Measurements from ENCODE around the gene IL17RA. TPM values are rescaled to one million over a fixed set of nuclear protein-coding genes. Genes with fewer than 3 reads are reported as not detected.

Gene IL17RA
- polyA plus RNA-seq, 1 donor from 2014 or later: 0.52 TPM

DNA sequence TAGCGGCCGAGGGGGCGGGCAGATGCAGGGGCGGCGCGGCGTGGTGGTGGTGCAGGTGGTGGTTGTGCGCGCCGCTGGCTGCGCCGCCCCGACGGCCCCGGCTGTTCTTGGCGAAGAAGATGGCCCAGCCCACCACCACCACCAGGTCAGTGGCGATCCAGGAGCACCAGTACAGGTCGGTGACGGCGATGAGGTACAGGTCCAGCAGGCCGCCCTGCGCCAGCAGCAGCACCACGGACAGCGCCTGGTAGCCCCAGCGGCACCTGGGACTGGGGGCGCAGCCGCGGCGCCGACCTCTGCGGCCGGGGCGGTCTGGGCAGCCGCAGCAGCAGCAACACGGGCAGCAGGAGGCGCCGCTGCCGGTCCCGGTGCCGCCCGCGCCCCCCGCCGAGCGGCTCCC, 35.5 kb downstream of the IL17RA start:
- no peak overlapping the region for H3K4me2 ChIP-seq (ENCODE audit: low read length)
- H3K36me3 ChIP-seq (ENCODE audit: insufficient read depth, low read length): no peaks in the 10 kb centered on the region
- no peaks in the 10 kb centered on the region for H3K9me2 ChIP-seq (ENCODE audit: insufficient read depth, low read length)
- no peaks in the 10 kb centered on the region for H4K20me1 ChIP-seq (ENCODE audit: insufficient read depth)
- H3K9me3 ChIP-seq (ENCODE audit: low read length): no peaks in the 10 kb centered on the region
- H3F3A ChIP-seq (ENCODE audit: insufficient read depth, low read length, poor library complexity, severe bottlenecking): no peaks in the 10 kb centered on the region
- TF ChIP-seq, protein P1, sequence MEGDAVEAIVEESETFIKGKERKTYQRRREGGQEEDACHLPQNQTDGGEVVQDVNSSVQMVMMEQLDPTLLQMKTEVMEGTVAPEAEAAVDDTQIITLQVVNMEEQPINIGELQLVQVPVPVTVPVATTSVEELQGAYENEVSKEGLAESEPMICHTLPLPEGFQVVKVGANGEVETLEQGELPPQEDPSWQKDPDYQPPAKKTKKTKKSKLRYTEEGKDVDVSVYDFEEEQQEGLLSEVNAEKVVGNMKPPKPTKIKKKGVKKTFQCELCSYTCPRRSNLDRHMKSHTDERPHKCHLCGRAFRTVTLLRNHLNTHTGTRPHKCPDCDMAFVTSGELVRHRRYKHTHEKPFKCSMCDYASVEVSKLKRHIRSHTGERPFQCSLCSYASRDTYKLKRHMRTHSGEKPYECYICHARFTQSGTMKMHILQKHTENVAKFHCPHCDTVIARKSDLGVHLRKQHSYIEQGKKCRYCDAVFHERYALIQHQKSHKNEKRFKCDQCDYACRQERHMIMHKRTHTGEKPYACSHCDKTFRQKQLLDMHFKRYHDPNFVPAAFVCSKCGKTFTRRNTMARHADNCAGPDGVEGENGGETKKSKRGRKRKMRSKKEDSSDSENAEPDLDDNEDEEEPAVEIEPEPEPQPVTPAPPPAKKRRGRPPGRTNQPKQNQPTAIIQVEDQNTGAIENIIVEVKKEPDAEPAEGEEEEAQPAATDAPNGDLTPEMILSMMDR (IDR thresholded peaks at IDR 0.05; ENCODE audit: poor library complexity, severe bottlenecking): peak; percentile 25
- TF ChIP-seq POLR2AphosphoS5 (IDR thresholded peaks at IDR 0.05) (no peak), EZH2 (IDR thresholded peaks at IDR 0.05; ENCODE audit: borderline replicate concordance, insufficient read depth, low read length, poor library complexity, severe bottlenecking) (no peak), TAF1 (IDR thresholded peaks at IDR 0.05; ENCODE audit: low read depth) (no peak), EP300 (conservative IDR thresholded peaks at IDR 0.05; ENCODE audit: poor library complexity, severe bottlenecking) (no peak), SMC3 (conservative IDR thresholded peaks at IDR 0.05; ENCODE audit: poor library complexity) (no peak), MXI1 (conservative IDR thresholded peaks at IDR 0.05; ENCODE audit: poor library complexity, severe bottlenecking) (no peak)
- peaks cover 7% of the 10 kb centered on the region for H3K79me2 ChIP-seq (replicated peaks; ENCODE audit: insufficient read depth, low read length)
- no peak overlapping the region for H2AFZ ChIP-seq (ENCODE audit: low read depth, low read length)
- H3K4me3 ChIP-seq (ENCODE audit: low read length): peak overlapping the region; percentile 76
- peak overlapping the region; percentile 85 for H3K9ac ChIP-seq (ENCODE audit: low read length)
- no peaks in the 10 kb centered on the region for H3K27me3 ChIP-seq (ENCODE audit: insufficient read depth, low read depth, low read length)
- H3K27ac ChIP-seq (ENCODE audit: low read length): no peak overlapping the region

DNA sequence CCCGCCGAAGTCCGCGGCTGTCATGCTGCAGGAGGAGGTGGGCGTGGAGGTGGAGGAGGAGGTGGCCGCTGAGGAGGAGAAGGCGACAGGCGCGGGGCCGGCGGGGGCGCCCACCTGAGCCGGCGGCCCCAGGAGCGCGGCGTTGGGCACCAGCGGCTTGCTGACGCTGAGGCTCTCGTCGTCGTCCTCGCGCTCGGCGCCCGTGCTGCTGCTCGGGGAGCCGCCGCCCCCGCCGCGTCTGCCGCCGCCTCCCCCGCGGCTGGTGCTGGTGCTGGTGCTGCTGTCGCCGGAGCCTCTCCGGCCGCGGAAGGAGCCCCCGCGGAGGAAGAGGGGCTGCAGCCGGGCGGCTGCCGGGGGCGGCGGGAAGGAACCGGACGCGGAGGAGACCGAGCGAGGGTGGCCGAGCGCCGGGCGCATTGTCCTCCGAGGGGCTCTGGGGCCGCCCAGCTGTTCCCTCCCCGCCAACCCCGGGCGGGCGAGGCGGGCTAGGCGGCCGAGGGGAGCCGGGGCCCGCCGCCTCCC, 36.0 kb downstream of the IL17RA start:
- Histone ChIP-seq H3K36me3 (ENCODE audit: insufficient read depth, low read length) (no peaks in the 10 kb centered on the region), H3F3A (ENCODE audit: insufficient read depth, low read length, poor library complexity, severe bottlenecking) (no peaks in the 10 kb centered on the region), H3K9ac (ENCODE audit: low read length) (peak overlapping the region; percentile 85), H3K27me3 (ENCODE audit: insufficient read depth, low read depth, low read length) (no peaks in the 10 kb centered on the region), H4K20me1 (ENCODE audit: insufficient read depth) (no peaks in the 10 kb centered on the region), H3K9me3 (ENCODE audit: low read length) (no peaks in the 10 kb centered on the region), H3K9me2 (ENCODE audit: insufficient read depth, low read length) (no peaks in the 10 kb centered on the region), H3K27ac (ENCODE audit: low read length) (peak overlapping the region; percentile 62), H3K79me2 (replicated peaks; ENCODE audit: insufficient read depth, low read length) (peaks cover 7% of the 10 kb centered on the region), H3K4me3 (ENCODE audit: low read length) (peak overlapping the region; percentile 76), H3K4me2 (ENCODE audit: low read length) (no peak overlapping the region), H2AFZ (ENCODE audit: low read depth, low read length) (no peak overlapping the region)
- no peak for TF ChIP-seq POLR2AphosphoS5 (IDR thresholded peaks at IDR 0.05)
- TF ChIP-seq, protein P1 (IDR thresholded peaks at IDR 0.05; ENCODE audit: poor library complexity, severe bottlenecking): no peak
- no peak for TF ChIP-seq EP300 (conservative IDR thresholded peaks at IDR 0.05; ENCODE audit: poor library complexity, severe bottlenecking)
- no peak for TF ChIP-seq SMC3 (conservative IDR thresholded peaks at IDR 0.05; ENCODE audit: poor library complexity)
- peak; percentile 64 for TF ChIP-seq MXI1 (conservative IDR thresholded peaks at IDR 0.05; ENCODE audit: poor library complexity, severe bottlenecking)
- TF ChIP-seq, protein P2, sequence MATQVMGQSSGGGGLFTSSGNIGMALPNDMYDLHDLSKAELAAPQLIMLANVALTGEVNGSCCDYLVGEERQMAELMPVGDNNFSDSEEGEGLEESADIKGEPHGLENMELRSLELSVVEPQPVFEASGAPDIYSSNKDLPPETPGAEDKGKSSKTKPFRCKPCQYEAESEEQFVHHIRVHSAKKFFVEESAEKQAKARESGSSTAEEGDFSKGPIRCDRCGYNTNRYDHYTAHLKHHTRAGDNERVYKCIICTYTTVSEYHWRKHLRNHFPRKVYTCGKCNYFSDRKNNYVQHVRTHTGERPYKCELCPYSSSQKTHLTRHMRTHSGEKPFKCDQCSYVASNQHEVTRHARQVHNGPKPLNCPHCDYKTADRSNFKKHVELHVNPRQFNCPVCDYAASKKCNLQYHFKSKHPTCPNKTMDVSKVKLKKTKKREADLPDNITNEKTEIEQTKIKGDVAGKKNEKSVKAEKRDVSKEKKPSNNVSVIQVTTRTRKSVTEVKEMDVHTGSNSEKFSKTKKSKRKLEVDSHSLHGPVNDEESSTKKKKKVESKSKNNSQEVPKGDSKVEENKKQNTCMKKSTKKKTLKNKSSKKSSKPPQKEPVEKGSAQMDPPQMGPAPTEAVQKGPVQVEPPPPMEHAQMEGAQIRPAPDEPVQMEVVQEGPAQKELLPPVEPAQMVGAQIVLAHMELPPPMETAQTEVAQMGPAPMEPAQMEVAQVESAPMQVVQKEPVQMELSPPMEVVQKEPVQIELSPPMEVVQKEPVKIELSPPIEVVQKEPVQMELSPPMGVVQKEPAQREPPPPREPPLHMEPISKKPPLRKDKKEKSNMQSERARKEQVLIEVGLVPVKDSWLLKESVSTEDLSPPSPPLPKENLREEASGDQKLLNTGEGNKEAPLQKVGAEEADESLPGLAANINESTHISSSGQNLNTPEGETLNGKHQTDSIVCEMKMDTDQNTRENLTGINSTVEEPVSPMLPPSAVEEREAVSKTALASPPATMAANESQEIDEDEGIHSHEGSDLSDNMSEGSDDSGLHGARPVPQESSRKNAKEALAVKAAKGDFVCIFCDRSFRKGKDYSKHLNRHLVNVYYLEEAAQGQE (IDR thresholded peaks at IDR 0.05; ENCODE audit: borderline replicate concordance): no peak
